Measurements from ENCODE around the gene PAQR5. TPM values are rescaled to one million over a fixed set of nuclear protein-coding genes. Genes with fewer than 3 reads are reported as not detected.
A peak's percentile ranks its signal among the peaks of the same experiment; 100 is the strongest.

The PAQR5 gene
- total and polyA plus RNA-seq, 9 of the 15 experiments (the other 6 are each of a cell fraction or from before 2014, with no cell fraction given): 0.04 to 0.08 TPM; not detected in 7

GRCh38 chr15:69456208-69457166 is 157.8 kb downstream of the PAQR5 start (continued):
- TF ChIP-seq USF1 (CRISPR knock-in tag; IDR thresholded peaks at IDR 0.05): no peak
- peak; percentile 72 for TF ChIP-seq POLR2A (conservative IDR thresholded peaks at IDR 0.05)
- no peak for TF ChIP-seq ARID1B (IDR thresholded peaks at IDR 0.05)
- no peak for TF ChIP-seq ZNF143 (CRISPR knock-in tag; IDR thresholded peaks at IDR 0.05)
- no peak for TF ChIP-seq SMARCC2 (IDR thresholded peaks at IDR 0.05; ENCODE audit: low read depth)
- no peak for TF ChIP-seq ZC3H4 (CRISPR knock-in tag; IDR thresholded peaks at IDR 0.05; ENCODE audit: borderline replicate concordance)
- no peak for TF ChIP-seq GTF2F1 (IDR thresholded peaks at IDR 0.05; ENCODE audit: low read depth, low read length)
- TF ChIP-seq ZNF354B (CRISPR knock-in tag; IDR thresholded peaks at IDR 0.05): no peak
- TF ChIP-seq ZNF347 (CRISPR knock-in tag; IDR thresholded peaks at IDR 0.05; ENCODE audit: low read depth): no peak
- no peak for TF ChIP-seq EWSR1 (IDR thresholded peaks at IDR 0.05; ENCODE audit: borderline replicate concordance, low read depth, partially characterized antibody)
- no peak for TF ChIP-seq ZBED1 (IDR thresholded peaks at IDR 0.05)
- no peak for TF ChIP-seq TEAD2 (tag; IDR thresholded peaks at IDR 0.05)
- TF ChIP-seq STAT6 (CRISPR knock-in tag; IDR thresholded peaks at IDR 0.05): no peak
- no peak for TF ChIP-seq RCOR1 (IDR thresholded peaks at IDR 0.05; ENCODE audit: borderline replicate concordance in 1 of 2, low read depth in 2 of 2, low read length in 2 of 2)
- TF ChIP-seq HBP1 (CRISPR knock-in tag; IDR thresholded peaks at IDR 0.05): peak; percentile 37; the same call in 1 of the 2 replicates
- TF ChIP-seq ZBTB34 (CRISPR knock-in tag; IDR thresholded peaks at IDR 0.05): no peak
